Naive thymus-derived CD4-positive, alpha-beta T cell (primary cell): ENCODE results near the gene RCC2. TPM values are rescaled to one million over a fixed set of nuclear protein-coding genes. Genes with fewer than 3 reads are reported as not detected.

Experiments
- ATAC-seq: fragments of 150-1000 bp; cut with Tn5 transposase; 2 replicates; pipeline ENCODE4 v1.10.0; 2021; ENCODE audit warnings: mild to moderate bottlenecking, moderate library complexity
- CTCF ChIA-PET: fragments of 350-600 bp; sonication (Branson Sonifier 250); formaldehyde crosslinking; loops from one replicate; lab custom pipeline; 2021; ENCODE audit warnings: antibody characterized with exemption; lab: Charles Lee
- POLR2A ChIA-PET: fragments of 350-600 bp; sonication (Branson Sonifier 250); formaldehyde crosslinking; loops from one replicate; lab custom pipeline; 2021; ENCODE audit warnings: antibody characterized with exemption, inconsistent platforms; lab: Charles Lee
- DNase-seq, 9 donors: peaks; one replicate each; pipeline versions ENCODE4 v3.0.0 to v3.0.0-alpha.2; 2020 to 2022; ENCODE audit warnings: mixed read lengths in 1 of 9
- H3K27ac ChIP-seq: one replicate; pipeline ENCODE4 v1.7.0; 2013; ENCODE audit warnings: mild to moderate bottlenecking, low read depth, low read length, moderate library complexity
- H3K27me3 ChIP-seq, 2 donors: one replicate each; pipeline ENCODE4 v1.7.0; 2013; ENCODE audit warnings: low read length in 2 of 2, mild to moderate bottlenecking in 2 of 2, moderate library complexity in 2 of 2; ENCODE audit not compliant: control insufficient read depth in 2 of 2, insufficient read depth in 2 of 2
- H3K36me3 ChIP-seq, 3 experiments: 1 replicate in 2 of 3; 2 replicates in 1 of 3; pipeline ENCODE4 v1.7.0; 2013; ENCODE audit warnings: low read length in 3 of 3, mild to moderate bottlenecking in 3 of 3, moderate library complexity in 1 of 3; ENCODE audit not compliant: insufficient read depth in 3 of 3, control insufficient read depth in 2 of 3
- H3K4me1 ChIP-seq, 2 donors: one replicate each; pipeline ENCODE4 v1.7.0; 2013; ENCODE audit warnings: low read length in 2 of 2, mild to moderate bottlenecking in 2 of 2, moderate library complexity in 1 of 2; ENCODE audit not compliant: control insufficient read depth in 2 of 2, insufficient read depth in 2 of 2
- H3K4me3 ChIP-seq: 2 replicates; pipeline ENCODE4 v1.7.0; 2013; ENCODE audit warnings: mild to moderate bottlenecking, low read length
- H3K9me3 ChIP-seq, 3 experiments: 1 replicate in 2 of 3; 2 replicates in 1 of 3; pipeline ENCODE4 v1.7.0; 2013; ENCODE audit warnings: low read length in 3 of 3; ENCODE audit not compliant: control insufficient read depth in 2 of 3
- H3K27ac Mint-ChIP-seq, 9 donors: one replicate each; pipeline ENCODE4 v1.8.0; 2020 to 2022; ENCODE audit warnings: mixed read lengths in 9 of 9, mild to moderate bottlenecking in 8 of 9, moderate library complexity in 5 of 9, inconsistent platforms in 2 of 9
- H3K27me3 Mint-ChIP-seq, 5 donors: one replicate each; pipeline ENCODE4 v1.8.0; 2021 to 2022; ENCODE audit warnings: mixed read lengths in 5 of 5, mild to moderate bottlenecking in 1 of 5
- H3K36me3 Mint-ChIP-seq, 5 donors: one replicate each; pipeline ENCODE4 v1.8.0; 2020 to 2022; ENCODE audit warnings: mixed read lengths in 5 of 5, mild to moderate bottlenecking in 3 of 5, inconsistent platforms in 1 of 5
- H3K4me1 Mint-ChIP-seq, 7 donors: one replicate each; pipeline ENCODE4 v1.8.0; 2020 to 2022; ENCODE audit warnings: mixed read lengths in 7 of 7, mild to moderate bottlenecking in 3 of 7, inconsistent platforms in 1 of 7
- H3K4me3 Mint-ChIP-seq, 10 donors: one replicate each; pipeline ENCODE4 v1.8.0; 2020 to 2022; ENCODE audit warnings: mild to moderate bottlenecking in 10 of 10, mixed read lengths in 10 of 10, moderate library complexity in 6 of 10, inconsistent platforms in 2 of 10
- H3K9me3 Mint-ChIP-seq, 11 donors: one replicate each; pipeline ENCODE4 v1.8.0; 2020 to 2022; ENCODE audit warnings: mixed read lengths in 11 of 11, mild to moderate bottlenecking in 4 of 11, inconsistent platforms in 1 of 11, moderate library complexity in 1 of 11
- intact Hi-C, 2 donors: fragments of 100-400 bp; cut with micrococcal nuclease; formaldehyde crosslinking; loops; one replicate each; pipeline ENCODE4 v1.15.1; 2023
- polyA plus RNA-seq, 2 donors: library from polyadenylated mRNA; unstranded; fragments of 300-500 nt; fragmentation: Illumina TruSeq; gene quantifications; one replicate each; pipeline ENCODE4 v1.2.3, GENCODE V29; 2021
- total RNA-seq, 6 experiments: library from RNA in 5 of 6; stranded (reverse) in 5 of 6; gene quantifications; 1 replicate in 5 of 6; 2 replicates in 1 of 6; pipeline ENCODE4 v1.2.3 and lab custom pipeline; 2021 to 2026

RCC2 gene
- total and polyA plus RNA-seq, 7 experiments from 2014 or later: 12.0 to 130 (median 43.5) TPM

GRCh38 chr1:17397910-17398695 lies 41.4 kb downstream of the RCC2 start:
- Mint-ChIP-seq H3K4me1 (peaks cover 0 to 5% (median 0%) of the 10 kb centered on the region in 7 donors), H3K36me3 (no peaks in the 10 kb centered on the region), H3K9me3 (no peaks in the 10 kb centered on the region), H3K4me3 (no peak overlapping the region), H3K27me3 (no peaks in the 10 kb centered on the region), H3K27ac (no peak overlapping the region)
- intact Hi-C loops: no loop called here
- no peaks in the 10 kb centered on the region for H3K36me3 ChIP-seq
- ChIA-PET POLR2A (no interaction called here), CTCF (interaction anchor here (0.6 kb wide), 1 partner anchor 1904 kb away, joined by 4 read pairs; no protein-coding TSS in a partner anchor)
- no peaks in the 10 kb centered on the region for H3K27me3 ChIP-seq
- no peaks in the 10 kb centered on the region for H3K4me1 ChIP-seq
- no peak overlapping the region for H3K4me3 ChIP-seq
- no peaks in the 10 kb centered on the region for H3K9me3 ChIP-seq
- DNase-seq (no peak), ATAC-seq (peak; percentile 73)
- no peak overlapping the region for H3K27ac ChIP-seq

DNA sequence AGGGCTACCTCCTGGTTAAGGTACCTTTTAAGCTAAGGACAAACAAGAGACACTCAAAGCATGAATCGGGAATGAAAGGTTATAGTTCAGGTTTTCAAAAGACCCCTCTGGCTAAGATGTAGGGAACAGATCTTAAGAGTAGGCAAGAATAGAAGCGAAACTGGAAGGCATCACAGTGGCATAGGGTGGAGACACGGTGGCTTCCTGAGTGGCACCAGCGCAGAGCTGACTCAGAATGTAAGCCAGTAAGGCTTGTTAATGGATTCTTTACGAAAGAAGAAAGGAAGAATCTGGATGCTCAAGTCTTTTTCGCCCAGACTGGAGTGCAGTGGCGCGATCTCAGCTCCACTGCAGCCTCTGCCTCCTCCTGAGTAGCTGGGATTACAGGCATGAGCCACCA lies 46.2 kb downstream of the RCC2 start:
- Mint-ChIP-seq H3K4me3 (no peak overlapping the region), H3K9me3 (no peaks in the 10 kb centered on the region), H3K4me1 (peaks cover 0 to 7% (median 0%) of the 10 kb centered on the region in 7 donors), H3K27me3 (peaks cover 0 to 3% (median 0%) of the 10 kb centered on the region in 5 donors), H3K27ac (no peak overlapping the region), H3K36me3 (no peaks in the 10 kb centered on the region)
- ChIA-PET CTCF (no interaction called here), POLR2A (no interaction called here)
- Histone ChIP-seq H3K27me3 (no peaks in the 10 kb centered on the region), H3K4me3 (no peak overlapping the region), H3K27ac (no peak overlapping the region), H3K4me1 (no peaks in the 10 kb centered on the region), H3K36me3 (no peaks in the 10 kb centered on the region), H3K9me3 (no peaks in the 10 kb centered on the region)
- no peak for DNase-seq
- peak; percentile 69 for ATAC-seq
- intact Hi-C loops: no loop called here

- H3K27ac Mint-ChIP-seq: peak overlapping the region in 1 of 9 donors; percentile 36
- Histone ChIP-seq H3K27me3 (no peaks in the 10 kb centered on the region), H3K36me3 (no peaks in the 10 kb centered on the region), H3K4me3 (no peak overlapping the region), H3K4me1 (no peaks in the 10 kb centered on the region), H3K9me3 (no peaks in the 10 kb centered on the region), H3K27ac (no peak overlapping the region)
- H3K36me3 Mint-ChIP-seq: no peaks in the 10 kb centered on the region
- H3K4me1 Mint-ChIP-seq: peaks cover 0 to 7% (median 0%) of the 10 kb centered on the region in 7 donors
- H3K4me3 Mint-ChIP-seq: no peak overlapping the region
- ATAC-seq (no peak), DNase-seq (no peak)
- intact Hi-C loops: no loop called here
- CTCF ChIA-PET: no interaction called here
- H3K9me3 Mint-ChIP-seq: no peaks in the 10 kb centered on the region
- H3K27me3 Mint-ChIP-seq: peaks cover 0 to 3% (median 0%) of the 10 kb centered on the region in 5 donors
- POLR2A ChIA-PET: no interaction called here
Measured at GRCh38 chr1:17392199-17392740, 47.2 kb downstream of the RCC2 start.

DNA sequence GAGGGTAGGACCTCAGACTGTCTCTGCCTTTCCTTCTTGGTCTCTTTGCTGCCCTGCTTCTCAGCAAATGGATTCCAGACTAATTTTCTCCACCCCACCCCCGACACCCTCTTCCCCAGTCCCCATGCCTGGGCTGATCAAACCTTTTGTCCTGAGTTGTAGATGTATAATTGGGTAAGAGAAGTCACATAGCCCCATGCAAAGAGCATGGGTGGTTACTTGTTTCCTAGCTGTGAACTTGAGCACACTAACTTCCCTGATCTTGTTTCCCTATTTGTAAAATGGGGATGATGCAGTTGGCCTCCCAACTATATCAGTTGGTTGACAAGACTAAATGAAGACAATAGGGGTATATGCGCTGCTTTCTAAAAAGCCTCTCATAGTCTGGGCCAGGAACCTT lies 58.3 kb downstream of the RCC2 start:
- peaks cover 4 to 12% (median 9%) of the 10 kb centered on the region in 5 donors for H3K27me3 Mint-ChIP-seq
- H3K36me3 ChIP-seq: no peaks in the 10 kb centered on the region
- intact Hi-C loops: no loop called here
- no peaks in the 10 kb centered on the region for H3K9me3 ChIP-seq
- H3K4me1 ChIP-seq: no peaks in the 10 kb centered on the region
- DNase-seq: no peak
- POLR2A ChIA-PET: no interaction called here
- CTCF ChIA-PET: no interaction called here
- H3K27ac ChIP-seq: no peak overlapping the region
- H3K9me3 Mint-ChIP-seq: no peaks in the 10 kb centered on the region
- H3K4me1 Mint-ChIP-seq: no peaks in the 10 kb centered on the region
- H3K4me3 Mint-ChIP-seq: no peak overlapping the region
- no peak overlapping the region for H3K4me3 ChIP-seq
- no peak for ATAC-seq
- no peak overlapping the region for H3K27ac Mint-ChIP-seq
- H3K36me3 Mint-ChIP-seq: no peaks in the 10 kb centered on the region
- H3K27me3 ChIP-seq: no peaks in the 10 kb centered on the region

DNA sequence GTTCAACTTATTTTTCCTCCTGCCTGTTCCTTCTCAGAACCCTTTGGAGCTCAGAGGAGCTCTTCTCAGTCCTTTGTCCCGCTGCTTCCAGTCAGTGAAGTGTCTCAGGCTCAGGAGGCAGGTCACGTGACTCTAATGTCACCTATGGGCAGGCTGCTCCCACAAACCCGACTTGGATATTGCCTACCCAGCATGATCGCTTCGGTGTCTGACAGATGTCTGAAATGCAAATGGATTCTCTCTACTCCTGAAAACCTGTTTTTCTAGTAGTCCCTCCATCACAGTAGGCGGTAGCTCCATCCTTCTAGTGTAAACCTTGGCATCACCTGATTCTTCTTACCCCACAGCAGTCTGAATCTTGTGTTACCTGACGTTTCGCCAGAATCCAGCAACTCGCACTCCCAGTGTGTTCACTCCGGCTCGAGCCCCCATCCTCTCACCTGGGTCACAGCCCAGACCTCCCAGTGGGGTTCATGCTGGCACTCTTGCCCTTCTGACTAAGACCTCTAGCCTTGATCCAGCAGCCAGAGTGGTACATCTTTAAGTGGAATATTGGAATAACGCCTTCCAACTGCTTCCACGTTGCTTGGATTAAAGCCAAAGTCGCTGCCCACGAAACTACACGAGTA lies 62.0 kb downstream of the RCC2 start:
- H3K9me3 ChIP-seq: no peaks in the 10 kb centered on the region
- H3K27me3 ChIP-seq: no peaks in the 10 kb centered on the region
- DNase-seq: no peak
- ChIA-PET CTCF (no interaction called here), POLR2A (no interaction called here)
- Mint-ChIP-seq H3K27me3 (peaks cover 4 to 10% (median 6%) of the 10 kb centered on the region in 5 donors), H3K27ac (no peak overlapping the region), H3K4me3 (no peak overlapping the region), H3K9me3 (no peaks in the 10 kb centered on the region), H3K4me1 (no peaks in the 10 kb centered on the region), H3K36me3 (no peaks in the 10 kb centered on the region)
- intact Hi-C loops: no loop called here
- ATAC-seq: no peak
- no peak overlapping the region for H3K27ac ChIP-seq
- H3K4me1 ChIP-seq: no peaks in the 10 kb centered on the region
- no peak overlapping the region for H3K4me3 ChIP-seq
- H3K36me3 ChIP-seq: no peaks in the 10 kb centered on the region

GRCh38 chr1:17375651-17376050 lies 63.8 kb downstream of the RCC2 start:
- Histone ChIP-seq H3K27ac (no peak overlapping the region), H3K9me3 (no peaks in the 10 kb centered on the region), H3K4me3 (no peak overlapping the region), H3K36me3 (no peaks in the 10 kb centered on the region), H3K27me3 (no peaks in the 10 kb centered on the region), H3K4me1 (no peaks in the 10 kb centered on the region)
- no peaks in the 10 kb centered on the region for H3K36me3 Mint-ChIP-seq
- H3K9me3 Mint-ChIP-seq: no peaks in the 10 kb centered on the region
- H3K4me1 Mint-ChIP-seq: no peaks in the 10 kb centered on the region
- no peak overlapping the region for H3K4me3 Mint-ChIP-seq
- intact Hi-C loops: no loop called here
- H3K27me3 Mint-ChIP-seq: peaks cover 0 to 10% (median 3%) of the 10 kb centered on the region in 5 donors
- ChIA-PET CTCF (no interaction called here), POLR2A (no interaction called here)
- DNase-seq: no peak
- ATAC-seq: no peak
- no peak overlapping the region for H3K27ac Mint-ChIP-seq
